ENCODE results near the gene SDR42E2. TPM values are rescaled to one million over a fixed set of nuclear protein-coding genes. Genes with fewer than 3 reads are reported as not detected.
"Not testable (repeated sequence)": the region's sequence is repeated elsewhere in the genome, so short reads cannot be mapped to it uniquely, and the experiment has no call there.

The SDR42E2 gene
- total RNA-seq, 2 experiments from 2014 or later, result 0.23 to 0.44 TPM

DNA sequence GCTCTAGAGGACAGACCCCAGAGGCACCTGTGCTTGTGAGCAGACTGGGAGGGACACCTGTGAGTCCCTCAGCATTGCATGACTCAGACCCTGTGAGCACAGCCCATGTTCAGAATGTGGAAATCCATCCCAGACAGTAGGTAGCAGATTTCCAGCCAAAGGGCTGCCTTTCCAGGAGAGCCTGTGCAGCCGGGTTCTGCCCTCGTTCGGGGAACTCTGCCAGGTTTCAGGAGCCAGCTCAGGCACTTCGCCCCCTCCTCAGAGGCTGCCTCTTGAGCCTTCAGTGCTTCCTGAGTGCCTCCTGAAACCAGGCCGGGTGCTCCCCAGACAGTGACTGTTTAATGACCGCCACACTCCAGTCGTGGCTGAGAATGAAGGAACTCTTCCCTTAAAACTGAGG is 23.3 kb upstream of the SDR42E2 start:
- H3K27ac Mint-ChIP-seq, result no peak overlapping the region
- no peaks in the 10 kb centered on the region for H3K9me3 Mint-ChIP-seq
- peaks cover 5% of the 10 kb centered on the region for H3K27me3 Mint-ChIP-seq
- POLR2A ChIA-PET, result no interaction called here
- ATAC-seq (ENCODE audit: low read depth) (no peak), DNase-seq (no peak)
- H3K4me1 Mint-ChIP-seq, result no peaks in the 10 kb centered on the region
- no peaks in the 10 kb centered on the region for H3K36me3 Mint-ChIP-seq
- no peak overlapping the region for H3K4me3 Mint-ChIP-seq

DNA sequence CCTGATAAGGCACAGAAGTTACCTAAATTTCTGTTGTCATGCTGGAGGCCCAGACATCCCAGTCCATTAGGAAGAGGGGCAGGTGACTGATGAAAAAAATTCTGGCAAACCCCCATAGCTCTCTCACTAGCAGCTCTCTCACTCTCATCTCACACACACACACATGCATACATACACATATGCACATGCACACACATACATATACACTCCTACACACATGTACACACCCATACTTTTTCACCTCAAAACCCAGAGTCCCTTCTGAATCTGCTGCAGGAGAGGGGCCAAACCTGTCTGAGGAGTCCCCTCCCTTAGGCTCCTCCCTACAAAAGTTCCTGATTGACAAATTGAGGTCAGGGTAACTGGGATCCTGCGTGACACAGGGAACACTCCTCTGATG is 22.6 kb upstream of the SDR42E2 start:
- Mint-ChIP-seq H3K4me1 (no peaks in the 10 kb centered on the region), H3K9me3 (no peaks in the 10 kb centered on the region), H3K36me3 (no peaks in the 10 kb centered on the region), H3K27ac (no peak overlapping the region), H3K27me3 (peaks cover 9% of the 10 kb centered on the region), H3K4me3 (no peak overlapping the region)
- ATAC-seq (ENCODE audit: low read depth), result no peak
- POLR2A ChIA-PET, result no interaction called here
- DNase-seq, result no peak

DNA sequence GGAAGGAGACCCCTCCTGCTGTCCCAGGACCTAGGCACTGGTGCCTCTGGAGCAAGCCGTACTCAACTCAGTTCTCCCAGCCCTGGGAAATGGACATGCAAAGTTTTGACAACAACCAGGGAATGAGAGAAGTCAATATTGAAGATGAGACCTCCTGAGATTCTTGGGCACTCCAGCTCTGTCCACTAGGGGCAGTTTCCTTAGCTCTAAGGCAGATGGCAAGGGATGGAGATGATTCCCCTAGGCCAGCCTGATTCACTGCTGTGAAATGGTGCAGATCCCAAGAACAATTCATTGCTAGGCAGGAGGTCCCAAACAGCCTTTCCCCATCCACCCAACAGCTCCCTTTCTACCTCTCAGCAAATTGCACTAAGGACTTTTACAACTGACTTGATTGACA is 20.5 kb upstream of the SDR42E2 start:
- POLR2A ChIA-PET, result no interaction called here
- Mint-ChIP-seq H3K4me1 (no peaks in the 10 kb centered on the region), H3K9me3 (no peaks in the 10 kb centered on the region), H3K27ac (no peak overlapping the region), H3K36me3 (no peaks in the 10 kb centered on the region), H3K4me3 (no peak overlapping the region), H3K27me3 (peaks cover 6% of the 10 kb centered on the region)
- DNase-seq (no peak), ATAC-seq (ENCODE audit: low read depth) (no peak)

DNA sequence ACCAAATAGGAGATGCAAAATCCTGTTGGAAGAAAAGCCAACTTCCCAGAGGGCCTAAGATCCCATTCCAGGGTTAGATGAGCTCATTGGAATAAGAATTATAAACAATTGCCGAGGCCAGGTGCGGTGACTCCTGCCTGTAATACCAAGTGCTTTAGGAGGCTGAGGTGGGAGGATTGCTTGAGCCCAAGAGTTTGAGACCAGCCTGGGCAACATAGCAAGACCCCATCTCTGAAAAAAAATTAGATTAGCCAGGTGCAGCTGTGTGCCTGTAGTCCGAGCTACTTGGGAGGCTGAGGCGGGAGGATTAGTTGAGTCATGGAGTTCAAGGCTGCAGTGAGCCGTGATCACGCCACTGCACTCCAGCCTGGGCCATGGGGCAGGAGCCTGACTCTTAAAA is 17.8 kb upstream of the SDR42E2 start:
- H3K36me3 Mint-ChIP-seq, result no peaks in the 10 kb centered on the region
- ATAC-seq (ENCODE audit: low read depth), result no peak
- no peaks in the 10 kb centered on the region for H3K4me1 Mint-ChIP-seq
- H3K27me3 Mint-ChIP-seq, result peaks cover 6% of the 10 kb centered on the region
- H3K4me3 Mint-ChIP-seq, result no peak overlapping the region
- H3K27ac Mint-ChIP-seq, result no peak overlapping the region
- no peaks in the 10 kb centered on the region for H3K9me3 Mint-ChIP-seq
- no peak for DNase-seq
- POLR2A ChIA-PET, result no interaction called here

DNA sequence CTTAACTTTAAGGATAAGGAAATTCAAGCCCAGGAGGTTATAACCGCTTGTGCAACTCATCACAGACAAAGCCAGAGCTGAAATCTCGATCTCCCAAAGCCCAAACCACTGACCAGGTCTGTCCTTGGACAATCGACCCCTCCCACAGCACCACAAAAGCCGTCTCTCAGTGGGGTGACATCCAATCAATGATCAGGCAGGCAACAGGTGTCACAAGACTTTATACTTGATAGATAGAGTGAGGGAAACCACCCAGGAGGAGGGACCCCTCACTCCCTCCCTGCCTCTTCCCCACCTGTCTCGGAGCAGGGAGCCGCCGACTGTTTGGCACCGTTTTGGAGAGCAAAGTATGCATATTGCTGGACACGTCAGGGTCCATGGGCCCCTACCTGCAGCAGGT is 14.5 kb upstream of the SDR42E2 start:
- Mint-ChIP-seq H3K27me3 (peaks cover 6% of the 10 kb centered on the region), H3K27ac (no peak overlapping the region), H3K4me3 (no peak overlapping the region), H3K4me1 (no peaks in the 10 kb centered on the region), H3K9me3 (no peaks in the 10 kb centered on the region), H3K36me3 (no peaks in the 10 kb centered on the region)
- no peak for ATAC-seq (ENCODE audit: low read depth)
- no peak for DNase-seq
- POLR2A ChIA-PET, result no interaction called here

DNA sequence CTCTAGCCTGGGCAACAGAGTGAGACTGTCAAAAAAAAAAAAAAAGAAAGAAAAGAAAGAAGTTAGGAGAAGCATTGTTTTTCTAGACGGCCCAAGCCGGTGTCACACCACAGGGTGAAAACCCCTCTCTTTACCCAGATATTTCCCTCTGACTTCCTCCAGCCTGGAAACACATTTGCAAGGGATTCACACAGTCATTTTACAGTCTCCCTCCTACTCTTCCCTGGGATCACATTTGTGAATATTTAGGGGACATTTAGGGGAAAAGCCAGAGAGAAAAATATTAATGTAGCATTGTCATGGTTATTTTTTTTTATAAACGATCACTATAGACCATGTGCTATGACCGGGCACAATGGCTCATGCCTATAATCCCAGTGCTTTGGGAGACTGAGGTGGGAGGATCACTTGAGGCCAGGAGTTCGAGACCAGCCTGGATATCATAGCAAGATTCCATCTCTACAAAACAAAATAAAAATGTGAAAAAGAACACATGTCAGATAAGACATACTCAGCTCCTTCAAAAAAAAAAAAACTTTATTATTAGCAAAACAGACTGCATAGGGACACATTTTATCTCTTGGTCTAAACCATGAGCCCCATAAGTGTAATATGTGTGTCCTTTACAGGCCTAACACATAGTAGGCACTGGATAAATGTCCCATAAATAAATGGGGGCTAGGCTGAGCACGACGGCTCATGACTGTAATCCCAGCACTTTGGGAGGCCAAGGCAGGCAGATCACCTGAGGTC is 10.9 kb upstream of the SDR42E2 start:
- Mint-ChIP-seq H3K9me3 (no peaks in the 10 kb centered on the region), H3K27me3 (no peaks in the 10 kb centered on the region), H3K36me3 (no peaks in the 10 kb centered on the region), H3K4me3 (no peak overlapping the region), H3K4me1 (no peaks in the 10 kb centered on the region), H3K27ac (no peak overlapping the region)
- DNase-seq (no peak), ATAC-seq (ENCODE audit: low read depth) (no peak)
- POLR2A ChIA-PET, result no interaction called here

DNA sequence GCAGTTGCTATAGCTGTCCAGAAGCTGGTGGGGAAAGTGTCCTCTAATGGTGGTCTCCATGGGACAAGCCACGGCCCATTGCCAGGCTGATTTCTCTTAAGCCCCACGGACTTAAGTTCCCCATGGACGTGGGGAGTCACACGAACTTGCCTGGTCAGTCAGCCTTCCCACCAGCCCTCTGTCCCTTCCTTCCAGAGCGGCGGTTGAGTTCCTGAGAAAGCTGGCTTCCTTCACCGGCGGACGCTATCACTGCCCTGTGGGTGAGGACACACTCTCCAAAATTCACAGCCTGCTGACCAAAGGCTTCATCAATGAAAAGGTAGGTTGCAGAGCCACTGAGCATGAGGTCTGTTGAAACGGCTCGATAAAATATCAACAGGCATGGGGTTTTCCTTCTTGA is 10.0 kb upstream of the SDR42E2 start:
- Mint-ChIP-seq H3K27ac (no peak overlapping the region), H3K9me3 (no peaks in the 10 kb centered on the region), H3K36me3 (no peaks in the 10 kb centered on the region), H3K4me1 (no peaks in the 10 kb centered on the region), H3K4me3 (no peak overlapping the region), H3K27me3 (no peaks in the 10 kb centered on the region)
- DNase-seq (no peak), ATAC-seq (ENCODE audit: low read depth) (no peak)
- POLR2A ChIA-PET, result no interaction called here

DNA sequence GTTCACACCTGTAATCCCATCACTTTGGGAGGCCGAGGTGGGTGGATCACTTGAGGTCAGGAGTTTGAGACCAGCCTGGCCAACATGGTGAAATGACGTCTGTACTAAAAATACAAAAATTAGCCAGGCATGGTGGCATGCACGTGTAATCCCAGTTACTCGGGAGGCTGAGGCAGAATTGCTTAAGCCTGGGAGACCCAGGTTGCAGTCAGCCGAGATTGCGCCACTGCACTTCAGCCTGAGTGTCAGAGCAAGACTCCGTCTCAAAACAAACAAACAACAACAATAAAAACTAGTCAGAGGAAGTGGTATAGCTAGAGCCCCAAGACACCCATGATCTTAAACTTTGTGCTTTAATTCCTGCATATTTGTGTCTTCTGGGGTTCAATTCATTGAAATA is 9.2 kb upstream of the SDR42E2 start:
- POLR2A ChIA-PET; H3K4me1 Mint-ChIP-seq; H3K27ac Mint-ChIP-seq; ATAC-seq (ENCODE audit: low read depth); H3K4me3 Mint-ChIP-seq; H3K9me3 Mint-ChIP-seq; H3K36me3 Mint-ChIP-seq; H3K27me3 Mint-ChIP-seq; DNase-seq: not testable (repeated sequence)

DNA sequence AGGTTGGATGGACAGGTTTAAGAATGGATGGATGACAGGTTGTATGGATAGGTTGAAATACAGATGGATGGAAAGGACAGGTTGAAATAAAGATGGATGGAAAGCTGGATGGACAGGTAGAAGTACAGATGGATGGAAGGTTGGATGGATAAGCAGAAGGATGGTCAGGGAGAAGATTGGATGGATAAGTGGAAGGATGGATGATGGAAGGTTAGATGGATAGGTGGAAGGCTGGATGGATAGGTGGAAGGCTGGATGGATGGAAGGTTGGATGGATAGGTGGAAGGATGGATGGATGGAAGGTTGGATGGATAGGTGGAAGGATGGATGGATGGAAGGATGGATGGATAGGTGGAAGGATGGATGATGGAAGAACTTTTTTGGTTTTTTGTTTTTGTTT is 905 bp upstream of the SDR42E2 start:
- no peak for ATAC-seq (ENCODE audit: low read depth)
- H3K4me1 Mint-ChIP-seq, result no peaks in the 10 kb centered on the region
- no peaks in the 10 kb centered on the region for H3K36me3 Mint-ChIP-seq
- peaks cover 4% of the 10 kb centered on the region for H3K9me3 Mint-ChIP-seq
- POLR2A ChIA-PET, result no interaction called here
- H3K27ac Mint-ChIP-seq, result no peak overlapping the region
- H3K27me3 Mint-ChIP-seq, result peaks cover 16% of the 10 kb centered on the region
- no peak for DNase-seq
- H3K4me3 Mint-ChIP-seq, result no peak overlapping the region

DNA sequence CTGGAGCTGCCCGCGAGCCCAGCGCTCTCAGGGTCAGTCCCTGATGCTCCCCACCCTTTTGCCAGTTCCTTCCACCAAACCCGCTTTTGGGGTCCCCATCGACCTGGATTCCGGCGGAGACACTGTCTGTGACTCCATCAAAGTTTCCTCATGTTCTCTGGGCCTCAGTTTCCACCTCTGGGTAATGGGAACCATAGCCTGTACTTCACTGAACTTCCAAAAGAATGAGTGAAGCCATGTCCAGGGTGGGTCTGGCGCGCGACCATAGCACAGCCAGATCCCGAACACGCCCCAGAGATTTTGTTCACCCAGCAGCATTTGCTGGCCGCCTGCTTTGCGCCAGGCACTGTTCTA is 327 bp downstream of the SDR42E2 start:
- H3K36me3 Mint-ChIP-seq, result no peaks in the 10 kb centered on the region
- no peak overlapping the region for H3K4me3 Mint-ChIP-seq
- no peak overlapping the region for H3K27ac Mint-ChIP-seq
- no peak for DNase-seq
- no peak for ATAC-seq (ENCODE audit: low read depth)
- H3K9me3 Mint-ChIP-seq, result peaks cover 4% of the 10 kb centered on the region
- no peaks in the 10 kb centered on the region for H3K4me1 Mint-ChIP-seq
- POLR2A ChIA-PET, result no interaction called here
- H3K27me3 Mint-ChIP-seq, result peaks cover 16% of the 10 kb centered on the region

DNA sequence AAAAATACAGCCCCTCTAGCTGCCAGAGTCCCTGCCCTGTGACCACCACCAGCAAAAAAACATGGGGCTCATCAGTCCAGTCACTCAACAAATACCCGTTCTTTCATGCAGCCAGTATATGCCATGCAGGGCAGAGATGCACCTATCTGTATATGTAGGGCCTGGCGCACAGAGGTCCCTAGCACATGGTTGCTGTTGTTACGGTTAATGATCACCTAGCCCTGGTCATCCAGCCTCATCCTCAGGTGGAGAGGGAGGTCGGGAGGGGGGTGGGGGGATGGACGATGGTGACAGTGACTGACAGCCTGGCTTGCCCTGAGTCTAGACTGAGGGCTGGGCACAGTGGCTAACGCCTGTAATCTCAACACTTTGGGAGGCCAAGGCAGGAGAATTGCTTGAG is 1.5 kb downstream of the SDR42E2 start:
- Mint-ChIP-seq H3K4me3 (no peak overlapping the region), H3K9me3 (peaks cover 4% of the 10 kb centered on the region), H3K4me1 (no peaks in the 10 kb centered on the region), H3K27ac (no peak overlapping the region), H3K36me3 (no peaks in the 10 kb centered on the region), H3K27me3 (peaks cover 16% of the 10 kb centered on the region)
- ATAC-seq (ENCODE audit: low read depth) (no peak), DNase-seq (no peak)
- POLR2A ChIA-PET, result no interaction called here

DNA sequence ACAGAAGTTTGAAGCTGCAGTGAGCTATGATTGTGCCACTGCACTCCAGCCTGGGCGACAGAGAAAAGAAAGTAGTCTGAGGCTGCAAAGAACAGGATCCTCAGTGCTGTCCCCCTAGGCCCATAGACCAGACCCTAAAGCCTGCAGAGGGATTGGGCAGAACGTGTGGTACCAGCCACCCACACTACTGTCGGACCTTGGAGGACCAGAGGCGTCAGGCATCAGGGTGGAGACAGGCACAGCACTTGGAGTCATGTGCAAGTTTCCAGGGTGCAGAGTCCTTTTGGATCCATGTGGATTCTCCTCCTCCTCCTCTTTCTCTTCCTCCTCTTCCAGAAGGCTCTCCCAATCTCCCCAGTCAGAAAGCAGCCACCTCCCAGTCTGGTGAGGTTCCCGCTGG is 2.2 kb downstream of the SDR42E2 start:
- POLR2A ChIA-PET, result no interaction called here
- peaks cover 4% of the 10 kb centered on the region for H3K9me3 Mint-ChIP-seq
- no peaks in the 10 kb centered on the region for H3K4me1 Mint-ChIP-seq
- no peaks in the 10 kb centered on the region for H3K36me3 Mint-ChIP-seq
- DNase-seq (no peak), ATAC-seq (ENCODE audit: low read depth) (no peak)
- H3K27ac Mint-ChIP-seq, result no peak overlapping the region
- H3K4me3 Mint-ChIP-seq, result no peak overlapping the region
- peaks cover 16% of the 10 kb centered on the region for H3K27me3 Mint-ChIP-seq

DNA sequence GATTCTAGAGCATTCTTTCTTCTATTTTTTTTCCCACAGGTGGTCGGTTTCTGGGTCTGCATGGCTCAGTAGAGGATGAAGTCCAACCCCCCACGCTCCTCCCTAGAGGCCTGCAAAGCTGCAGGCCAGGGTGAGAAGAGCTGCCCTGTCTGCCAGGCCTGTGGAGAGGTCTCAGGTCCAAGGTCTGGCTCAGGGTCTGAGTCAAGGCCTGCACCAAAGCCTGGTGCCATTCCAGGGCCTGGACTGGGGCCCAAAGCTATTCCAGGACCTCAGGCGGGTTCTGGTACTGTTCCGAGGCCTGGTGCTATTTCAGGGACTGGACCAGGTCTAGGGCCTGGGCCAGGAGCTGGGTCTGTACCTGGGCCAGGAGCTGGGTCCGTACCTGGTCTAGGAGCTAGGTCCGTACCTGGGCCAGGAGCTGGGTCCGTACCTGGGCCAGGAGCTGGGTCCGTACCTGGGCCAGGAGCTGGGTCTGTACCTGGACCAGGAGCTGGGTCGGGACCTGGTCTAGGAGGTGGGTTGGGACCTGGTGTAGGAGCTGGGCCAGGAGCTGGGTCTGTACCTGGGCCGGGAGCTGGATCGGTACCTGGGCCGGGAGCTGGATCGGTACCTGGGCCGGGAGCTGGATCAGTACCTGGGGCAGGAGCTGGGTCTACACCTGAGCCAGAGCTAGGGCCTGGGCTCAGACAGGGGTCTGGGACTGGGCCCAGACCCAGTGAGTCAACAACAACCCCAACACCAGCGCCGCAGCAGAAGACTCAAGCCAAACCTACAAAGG is 3.4 kb downstream of the SDR42E2 start:
- Mint-ChIP-seq H3K27ac (no peak overlapping the region), H3K27me3 (peaks cover 14% of the 10 kb centered on the region), H3K4me3 (no peak overlapping the region), H3K9me3 (peaks cover 4% of the 10 kb centered on the region), H3K4me1 (no peaks in the 10 kb centered on the region), H3K36me3 (no peaks in the 10 kb centered on the region)
- POLR2A ChIA-PET, result no interaction called here
- ATAC-seq (ENCODE audit: low read depth), result no peak
- no peak for DNase-seq

DNA sequence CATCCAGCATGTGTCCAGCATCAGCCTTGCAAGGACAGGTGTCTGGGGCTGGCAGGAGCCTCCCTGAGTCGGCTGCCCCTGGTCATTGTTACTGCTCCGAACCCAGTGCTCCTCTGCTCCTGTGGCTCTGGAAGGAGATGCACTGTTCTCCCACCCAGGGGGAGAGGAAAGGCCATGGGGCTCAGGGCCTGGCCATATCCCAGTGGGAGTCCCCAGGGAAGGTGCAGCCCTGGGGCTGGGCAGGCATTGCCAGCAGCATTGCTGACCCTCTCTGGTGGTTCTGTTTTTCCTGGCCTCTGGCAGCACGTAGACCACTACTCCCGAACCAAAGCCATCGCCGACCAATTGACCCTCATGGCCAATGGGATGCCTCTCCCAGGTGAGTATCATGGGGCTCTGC is 9.6 kb downstream of the SDR42E2 start:
- no peak overlapping the region for H3K27ac Mint-ChIP-seq
- H3K36me3 Mint-ChIP-seq, result no peaks in the 10 kb centered on the region
- H3K9me3 Mint-ChIP-seq, result no peaks in the 10 kb centered on the region
- no peaks in the 10 kb centered on the region for H3K4me1 Mint-ChIP-seq
- no peak overlapping the region for H3K4me3 Mint-ChIP-seq
- ATAC-seq (ENCODE audit: low read depth), result no peak
- no peak for DNase-seq
- H3K27me3 Mint-ChIP-seq, result no peaks in the 10 kb centered on the region
- POLR2A ChIA-PET, result no interaction called here
